GM12875 (cell line): ENCODE data around the gene TCP11L2.

Experiments used
- H3K4me3 ChIP-seq: one replicate; pipeline ENCODE4 v1.5.1; 2011; ENCODE audit warnings: low read depth, low read length, control low read depth
- TF ChIP-seq, protein P1 (sequence below): IDR thresholded peaks from 2 replicates; pipeline ENCODE4 v1.5.1; 2011; ENCODE audit warnings: low read depth, mild to moderate bottlenecking, control low read depth, inconsistent platforms, low read length, moderate library complexity, borderline replicate concordance; ENCODE audit not compliant: insufficient read depth

TCP11L2 gene

DNA sequence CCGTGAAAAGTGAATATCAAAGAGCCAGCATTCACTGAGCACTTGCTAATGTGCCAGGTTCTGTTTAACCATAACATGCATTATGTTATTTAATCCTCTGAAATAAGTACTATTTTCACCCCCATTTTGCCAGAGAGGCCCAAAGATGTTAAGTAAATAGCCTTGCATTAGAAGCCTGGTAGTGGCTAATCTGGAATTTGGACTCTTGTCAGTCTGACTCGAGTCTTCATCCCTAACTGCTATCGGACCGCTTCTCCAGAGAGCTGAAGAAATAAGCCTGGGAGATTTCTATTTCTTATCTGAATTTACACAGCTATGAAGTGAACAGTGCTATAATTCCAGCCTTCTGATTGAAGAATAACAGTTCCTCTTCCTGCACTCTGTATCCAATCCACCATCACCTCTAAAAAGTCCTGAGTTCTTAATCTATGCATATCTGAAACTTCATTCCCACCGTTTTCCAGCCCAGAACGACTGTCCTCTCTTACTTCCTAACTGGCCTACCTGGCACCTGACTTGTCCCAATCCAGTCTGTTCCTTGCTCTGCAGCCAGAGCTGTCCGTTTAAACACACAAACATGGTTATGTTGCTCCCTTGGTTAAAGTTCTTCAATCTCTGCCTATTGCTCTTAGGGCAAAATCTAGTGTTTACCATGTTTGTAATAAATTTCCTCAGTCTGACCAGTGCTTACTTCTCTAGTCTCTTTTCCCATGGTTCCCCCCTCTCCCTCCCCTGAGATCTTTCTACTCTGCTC, 57.3 kb downstream of the TCP11L2 start:
- TF ChIP-seq, protein P1, sequence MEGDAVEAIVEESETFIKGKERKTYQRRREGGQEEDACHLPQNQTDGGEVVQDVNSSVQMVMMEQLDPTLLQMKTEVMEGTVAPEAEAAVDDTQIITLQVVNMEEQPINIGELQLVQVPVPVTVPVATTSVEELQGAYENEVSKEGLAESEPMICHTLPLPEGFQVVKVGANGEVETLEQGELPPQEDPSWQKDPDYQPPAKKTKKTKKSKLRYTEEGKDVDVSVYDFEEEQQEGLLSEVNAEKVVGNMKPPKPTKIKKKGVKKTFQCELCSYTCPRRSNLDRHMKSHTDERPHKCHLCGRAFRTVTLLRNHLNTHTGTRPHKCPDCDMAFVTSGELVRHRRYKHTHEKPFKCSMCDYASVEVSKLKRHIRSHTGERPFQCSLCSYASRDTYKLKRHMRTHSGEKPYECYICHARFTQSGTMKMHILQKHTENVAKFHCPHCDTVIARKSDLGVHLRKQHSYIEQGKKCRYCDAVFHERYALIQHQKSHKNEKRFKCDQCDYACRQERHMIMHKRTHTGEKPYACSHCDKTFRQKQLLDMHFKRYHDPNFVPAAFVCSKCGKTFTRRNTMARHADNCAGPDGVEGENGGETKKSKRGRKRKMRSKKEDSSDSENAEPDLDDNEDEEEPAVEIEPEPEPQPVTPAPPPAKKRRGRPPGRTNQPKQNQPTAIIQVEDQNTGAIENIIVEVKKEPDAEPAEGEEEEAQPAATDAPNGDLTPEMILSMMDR = no peak
- no peak overlapping the region for H3K4me3 ChIP-seq

DNA sequence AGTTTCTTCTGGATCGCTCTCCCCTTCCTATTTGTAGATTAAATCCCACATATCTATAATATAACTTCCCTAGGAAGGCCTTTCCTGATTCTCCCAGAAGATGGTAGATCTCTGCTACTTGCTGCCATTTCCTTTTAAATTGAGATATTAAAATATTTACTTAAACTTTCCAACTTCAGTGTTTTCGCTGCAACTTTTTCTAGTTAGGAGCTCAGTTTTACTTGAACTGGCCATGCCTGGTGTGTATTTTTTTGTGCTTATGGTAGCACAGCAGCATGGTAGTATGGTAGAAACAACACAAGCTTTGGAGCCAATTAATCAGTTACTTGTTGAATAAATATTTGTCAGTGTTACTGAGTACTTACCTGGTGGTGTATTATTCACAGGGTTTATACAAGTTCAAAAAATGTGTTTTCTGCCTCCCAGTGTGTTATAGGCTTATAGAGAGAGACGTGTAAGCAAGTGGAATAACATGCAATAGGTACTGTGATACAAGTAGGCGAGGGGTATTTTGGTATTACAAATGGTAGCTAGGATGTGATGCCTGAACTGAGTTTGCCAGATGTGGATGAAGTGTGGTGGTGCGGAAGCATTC, 58.0 kb downstream of the TCP11L2 start:
- TF ChIP-seq, protein P1 = no peak
- no peak overlapping the region for H3K4me3 ChIP-seq

DNA sequence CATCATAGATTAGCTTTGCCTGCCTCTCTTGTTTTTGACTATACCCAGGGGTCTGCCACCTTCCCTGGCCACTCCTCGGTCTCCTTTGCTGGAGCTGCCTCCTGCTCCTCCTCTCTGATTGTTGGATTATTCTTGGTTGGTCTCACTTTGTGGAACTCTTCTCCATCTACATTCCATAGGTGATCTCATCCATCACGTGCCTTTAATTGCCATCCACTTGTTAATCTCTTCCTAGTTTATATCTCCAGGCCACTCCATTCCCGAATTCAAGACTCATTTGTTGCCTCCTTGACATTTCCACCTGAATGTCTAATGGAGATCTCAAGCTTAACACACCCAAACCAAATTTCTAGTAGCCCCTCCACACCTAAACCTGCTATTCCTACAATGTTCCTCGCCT, 60.4 kb downstream of the TCP11L2 start:
- H3K4me3 ChIP-seq = no peak overlapping the region
- TF ChIP-seq, protein P1 = no peak

DNA sequence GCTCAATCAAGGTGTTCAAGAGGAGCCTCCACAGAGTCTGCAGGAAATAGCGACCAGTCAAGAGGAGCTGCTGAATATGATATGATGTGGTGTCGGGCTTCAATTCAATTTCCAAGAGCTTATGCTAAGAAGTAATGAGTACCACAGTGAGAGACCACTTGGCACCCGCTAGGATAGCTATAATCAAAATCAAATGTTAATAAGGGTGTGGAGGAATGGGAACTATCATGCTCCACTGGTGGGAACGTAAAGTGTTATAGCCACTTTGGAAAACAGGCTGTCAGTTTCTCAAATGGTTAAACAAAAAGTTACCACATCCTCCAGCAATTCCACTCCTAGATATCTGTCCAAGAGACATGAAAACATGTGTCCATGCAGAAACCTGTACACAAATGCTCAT, 61.7 kb downstream of the TCP11L2 start:
- no peak overlapping the region for H3K4me3 ChIP-seq
- TF ChIP-seq, protein P1 = no peak

DNA sequence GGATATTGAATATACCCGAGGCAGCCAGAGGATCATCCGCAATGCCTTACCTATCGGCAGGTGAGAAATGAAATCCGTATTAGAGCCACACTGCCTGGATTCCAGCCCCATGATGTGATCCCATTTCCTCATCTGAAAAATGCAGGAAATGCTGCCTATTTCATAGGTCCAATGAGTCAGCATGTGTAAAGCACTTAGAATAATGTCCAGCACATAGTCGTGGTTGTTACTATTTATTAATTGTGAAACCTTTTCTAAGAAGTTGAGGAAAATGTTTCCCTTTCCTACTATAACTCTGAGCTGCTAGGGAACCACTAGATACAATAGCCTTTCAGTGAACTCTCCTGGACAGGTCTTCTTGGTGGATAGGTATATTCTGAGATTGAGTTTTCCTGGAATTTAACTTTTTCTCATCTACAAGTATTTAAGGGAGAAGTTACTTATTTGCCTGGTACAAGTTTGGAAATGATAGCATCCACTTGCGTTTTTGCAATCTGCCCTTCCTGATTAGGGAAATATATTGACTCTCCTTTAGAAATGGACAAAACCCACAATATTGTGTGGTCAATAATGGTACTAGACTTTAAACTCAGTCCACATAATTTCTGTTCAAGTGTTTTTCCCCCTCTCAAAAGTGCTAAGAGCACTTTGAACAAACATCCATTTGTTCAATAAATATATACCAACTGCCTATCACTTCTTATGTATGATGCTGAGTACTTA, 67.3 kb downstream of the TCP11L2 start:
- TF ChIP-seq, protein P1 = no peak
- no peak overlapping the region for H3K4me3 ChIP-seq

DNA sequence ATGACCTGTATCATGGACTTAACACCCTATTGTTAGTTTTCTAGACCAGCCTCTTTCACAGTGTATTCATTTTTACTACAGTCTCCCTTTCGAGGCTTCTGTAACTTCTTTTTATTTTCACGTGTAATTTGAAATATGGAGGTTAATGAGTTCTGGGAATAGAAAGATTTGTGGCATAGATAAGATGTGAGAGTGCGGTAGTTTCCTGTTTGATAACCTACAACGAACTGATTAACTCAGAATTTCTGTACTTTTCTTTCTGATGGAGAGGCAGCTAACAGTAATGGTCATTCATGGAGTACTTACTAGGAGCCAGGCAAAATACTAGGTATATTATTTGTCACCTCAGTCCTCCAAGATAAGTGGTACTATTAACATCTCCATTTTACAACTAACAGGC, 76.3 kb downstream of the TCP11L2 start:
- no peak overlapping the region for H3K4me3 ChIP-seq
- TF ChIP-seq, protein P1 = no peak
